ENCODE measurements around the gene SLC14A1. TPM values are rescaled to one million over a fixed set of nuclear protein-coding genes. Genes with fewer than 3 reads are reported as not detected.

The SLC14A1 gene
- total and polyA plus RNA-seq, 2 of the 13 experiments (the other 11 are each of a cell fraction or from before 2014, with no cell fraction given) = not detected

- ChIA-PET POLR2A (no interaction called here), CTCF (ENCODE audit: low intra/inter-chr PET ratio, low total read pairs) (no interaction called here)
- ATAC-seq (no peak), DNase-seq (ENCODE audit: low spot score) (no peak), FAIRE-seq (no peak)
- Histone ChIP-seq H3K9me3 (ENCODE audit: low read length) (no peaks in the 10 kb centered on the region), H3K27ac (ENCODE audit: extremely low read length, insufficient read depth, low read length) (no peak overlapping the region), H2AFZ (ENCODE audit: low read length) (no peak overlapping the region), H3K27me3 (ENCODE audit: control insufficient read depth in 1 of 2, insufficient read depth in 2 of 2, low read length in 2 of 2) (no peaks in the 10 kb centered on the region; a peak in 1 of 5 replicates), H3K4me1 (ENCODE audit: insufficient read depth, low read length) (no peaks in the 10 kb centered on the region), H3K36me3 (replicated peaks in 1 of 2; ENCODE audit: control insufficient read depth in 1 of 2, insufficient read depth in 2 of 2, low read length in 2 of 2) (no peaks in the 10 kb centered on the region), H3K79me2 (ENCODE audit: insufficient read depth, low read length) (no peaks in the 10 kb centered on the region), H3K9ac (ENCODE audit: insufficient read depth, low read depth, low read length) (no peak overlapping the region), H3K4me2 (ENCODE audit: low read depth, low read length) (no peak overlapping the region), H3K4me3 (replicated peaks in 1 of 3; ENCODE audit: insufficient read depth in 1 of 3, low read depth in 2 of 3, low read length in 3 of 3) (no peak overlapping the region), H4K20me1 (ENCODE audit: insufficient read depth, low read length) (no peaks in the 10 kb centered on the region)
- in situ Hi-C loops (cut with HindIII; ENCODE audit: extremely low pct_ligation_motif_present, low pct_unique_long_range_greater_than_20kb) = no loop called here
- 72% methylated on average over 5 of the region's 5 CpGs for WGBS (ENCODE audit: low lambda C conversion rate)
- TF ChIP-seq CEBPB (IDR thresholded peaks at IDR 0.05; ENCODE audit: borderline replicate concordance, low read depth, low read length) (peak; percentile 65; the same call in 1 of the 2 replicates), RERE (CRISPR knock-in tag; IDR thresholded peaks at IDR 0.05; ENCODE audit: low read depth) (no peak), MLX (CRISPR knock-in tag; IDR thresholded peaks at IDR 0.05) (no peak), ZNF83 (CRISPR knock-in tag; IDR thresholded peaks at IDR 0.05; ENCODE audit: borderline replicate concordance) (no peak), TFDP1 (CRISPR knock-in tag; IDR thresholded peaks at IDR 0.05; ENCODE audit: borderline replicate concordance) (no peak), AGO2 (optimal IDR thresholded peaks at IDR 0.05; ENCODE audit: low read depth, low read length) (no peak), MED1 (CRISPR knock-in tag; IDR thresholded peaks at IDR 0.05) (no peak), ZBTB44 (CRISPR knock-in tag; IDR thresholded peaks at IDR 0.05) (no peak), ZNF530 (CRISPR knock-in tag; IDR thresholded peaks at IDR 0.05; ENCODE audit: low read depth) (no peak)
- intact Hi-C loops (cut with micrococcal nuclease; ENCODE audit: unreplicated experiment) = no loop called here
- BruUV-seq (replicated peaks) = no TSS peak
Measured at GRCh38 chr18:45734505-45734904, 10.5 kb downstream of the SLC14A1 start.

Measured in HepG2 (cell line).